Adrenal gland (tissue), 19 donors: ENCODE data around the gene MARCHF2. TPM values are rescaled to one million over a fixed set of nuclear protein-coding genes. Genes with fewer than 3 reads are reported as not detected.
A peak's percentile ranks its signal among the peaks of the same experiment; 100 is the strongest.

Experiments
- DNase-seq, 7 donors: peaks; one replicate each; pipeline ENCODE4 v3.0.0-alpha.2; 2019 to 2020
- H3K27ac ChIP-seq, 5 donors: fragments of 200-600 bp; sonication (generic) in 4 of 5; 1 replicate in 3 of 5; 2 replicates in 2 of 5; pipeline versions ENCODE4 v1.5.1 to v1.8.0; 2016 to 2020; ENCODE audit warnings: mild to moderate bottlenecking in 1 of 5
- H3K27me3 ChIP-seq: fragments of 200-600 bp; 2 replicates; pipeline ENCODE4 v1.8.0; 2021
- H3K36me3 ChIP-seq, 2 donors: fragments of 200-600 bp; replicated peaks in 1 of 2; 1 replicate in 1 of 2; 2 replicates in 1 of 2; pipeline versions ENCODE4 v1.5.1 to v1.8.0; 2018 to 2022
- H3K4me1 ChIP-seq, 2 donors: fragments of 200-600 bp; replicated peaks in 1 of 2; 1 replicate in 1 of 2; 2 replicates in 1 of 2; pipeline versions ENCODE4 v1.5.1 to v1.8.0; 2018 to 2021
- H3K4me3 ChIP-seq, 4 donors: fragments of 200-600 bp; sonication (generic) in 3 of 4; one replicate each; pipeline ENCODE4 v1.5.1; 2016 to 2018
- H3K9me3 ChIP-seq, 3 donors: fragments of 200-600 bp; sonication (generic) in 1 of 3; replicated peaks in 1 of 3; 1 replicate in 2 of 3; 2 replicates in 1 of 3; pipeline versions ENCODE4 v1.5.1 to v1.8.0; 2016 to 2021
- POLR2A ChIP-seq, 2 donors: fragments of 450-650 bp; IDR thresholded peaks; one replicate each; pipeline ENCODE4 v1.6.1; 2017; ENCODE audit warnings: antibody characterized with exemption in 2 of 2, mild to moderate bottlenecking in 2 of 2, moderate library complexity in 1 of 2
- WGBS, 4 donors: extraction: QIAGEN DNeasy Blood & Tissue Kit in 2 of 4; methylation state at CpG; one replicate each; pipeline versions ENCODE4 v1.1.5 to v1.1.7; 2013 to 2017; 5-methylcytosine and 5-hydroxymethylcytosine counted together
- intact Hi-C, 2 donors: fragments of 100-400 bp; cut with DNase I; formaldehyde crosslinking; loops; one replicate each; pipeline versions ENCODE4 v1.14.1 to v1.15.0; 2022 to 2023
- long read RNA-seq, 10 donors: library from polyadenylated mRNA in 3 of 10; unstranded in 2 of 10; stranded (forward) in 1 of 10; transcript quantifications; one replicate each; pipeline ENCODE4 v2.0.0 and lab custom pipeline, GENCODE V29; 2021 to 2026
- polyA plus RNA-seq, 3 donors: library from polyadenylated mRNA; stranded (reverse); fragments of 200-250 nt in 2 of 3; fragments of 350-450 nt in 1 of 3; fragmentation: Illumina TruSeq in 1 of 3; extraction: RNeasy Lipid Tissue Mini Kit (QIAGEN cat#74804) in 1 of 3; gene quantifications; one replicate each; pipeline ENCODE4 v1.2.3, GENCODE V29; 2013 to 2014
- total RNA-seq, 9 donors: library from RNA; depleted of rRNA in 4 of 9; stranded (reverse); fragments of >200 nt in 4 of 9; fragments of 120-200 nt in 1 of 9; fragmentation: NEBNext Ultra II Directional in 1 of 9; extraction: Animal tissue kit (Norgen Biotek cat#: 25700) in 1 of 9; gene quantifications; one replicate each; pipeline versions ENCODE4 v1.1.0 to v1.2.4, GENCODE V29; 2013 to 2023
- TF ChIP-seq, protein P1 (sequence below), 6 experiments: fragments of 450-650 bp in 4 of 6; fragments of 200-600 bp in 2 of 6; sonication (generic) in 1 of 6; IDR thresholded peaks; 1 replicate in 5 of 6; 2 replicates in 1 of 6; pipeline versions ENCODE4 v1.5.1 to v1.8.0; 2016 to 2021; ENCODE audit warnings: antibody characterized with exemption in 6 of 6, mild to moderate bottlenecking in 2 of 6, moderate library complexity in 1 of 6
- donor health status: healthy with polysubstance abuse.
- donor health status: Bipolar disorder and iron deficiency.
- donor health status: DM: yes; HTN: yes; CAD: no.
- donor health status: DM: no; HTN: no; CAD: no.
- donor health status: DM: no; HTN: no; CAD: no.
- donor health status: DM: yes; HTN: yes; CAD: no.

Gene MARCHF2, protein sequence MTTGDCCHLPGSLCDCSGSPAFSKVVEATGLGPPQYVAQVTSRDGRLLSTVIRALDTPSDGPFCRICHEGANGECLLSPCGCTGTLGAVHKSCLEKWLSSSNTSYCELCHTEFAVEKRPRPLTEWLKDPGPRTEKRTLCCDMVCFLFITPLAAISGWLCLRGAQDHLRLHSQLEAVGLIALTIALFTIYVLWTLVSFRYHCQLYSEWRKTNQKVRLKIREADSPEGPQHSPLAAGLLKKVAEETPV
- total RNA-seq (100 to 1,000 TPM in 3 of 9 donors, 10 to 100 TPM in 6; 18.9 to 200 (median 61.6) TPM), polyA plus RNA-seq (10 to 100 TPM; 13.1 to 47.3 (median 44.2) TPM)
- long read RNA-seq, donor 1, partial matches to known transcripts, result 0 of 2 reads
- long read RNA-seq, donor 1, other reads (novel, unspliced or antisense), result 0 of 2 reads
- long read RNA-seq, donor 2, partial matches to known transcripts, result 0 of 1 reads
- long read RNA-seq, donor 2, other reads (novel, unspliced or antisense), result 0 of 1 reads
- long read RNA-seq, donor 3, partial matches to known transcripts, result 0 of 3 reads
- long read RNA-seq, donor 3, other reads (novel, unspliced or antisense), result 0 of 3 reads
- long read RNA-seq, donor 4, partial matches to known transcripts, result 1 of 5 reads
- long read RNA-seq, donor 4, other reads (novel, unspliced or antisense), result 2 of 5 reads
- long read RNA-seq, donor 5, transcript MARCH2-201 (5 exons, 1,376 nt), result major isoform, 26 of 85 reads
- long read RNA-seq, donor 5, partial matches to known transcripts, result 4 of 85 reads
- long read RNA-seq, donor 5, other reads (novel, unspliced or antisense), result 54 of 85 reads
- long read RNA-seq, donor 6, partial matches to known transcripts, result 0 of 3 reads
- long read RNA-seq, donor 6, other reads (novel, unspliced or antisense), result 3 of 3 reads
- long read RNA-seq, donor 7, result 0 reads
- long read RNA-seq, donor 8, result 0 reads
- long read RNA-seq, donor 9, partial matches to known transcripts, result 0 of 2 reads
- long read RNA-seq, donor 9, other reads (novel, unspliced or antisense), result 0 of 2 reads
- long read RNA-seq, donor 10, partial matches to known transcripts, result 0 of 1 reads
- long read RNA-seq, donor 10, other reads (novel, unspliced or antisense), result 0 of 1 reads

DNA sequence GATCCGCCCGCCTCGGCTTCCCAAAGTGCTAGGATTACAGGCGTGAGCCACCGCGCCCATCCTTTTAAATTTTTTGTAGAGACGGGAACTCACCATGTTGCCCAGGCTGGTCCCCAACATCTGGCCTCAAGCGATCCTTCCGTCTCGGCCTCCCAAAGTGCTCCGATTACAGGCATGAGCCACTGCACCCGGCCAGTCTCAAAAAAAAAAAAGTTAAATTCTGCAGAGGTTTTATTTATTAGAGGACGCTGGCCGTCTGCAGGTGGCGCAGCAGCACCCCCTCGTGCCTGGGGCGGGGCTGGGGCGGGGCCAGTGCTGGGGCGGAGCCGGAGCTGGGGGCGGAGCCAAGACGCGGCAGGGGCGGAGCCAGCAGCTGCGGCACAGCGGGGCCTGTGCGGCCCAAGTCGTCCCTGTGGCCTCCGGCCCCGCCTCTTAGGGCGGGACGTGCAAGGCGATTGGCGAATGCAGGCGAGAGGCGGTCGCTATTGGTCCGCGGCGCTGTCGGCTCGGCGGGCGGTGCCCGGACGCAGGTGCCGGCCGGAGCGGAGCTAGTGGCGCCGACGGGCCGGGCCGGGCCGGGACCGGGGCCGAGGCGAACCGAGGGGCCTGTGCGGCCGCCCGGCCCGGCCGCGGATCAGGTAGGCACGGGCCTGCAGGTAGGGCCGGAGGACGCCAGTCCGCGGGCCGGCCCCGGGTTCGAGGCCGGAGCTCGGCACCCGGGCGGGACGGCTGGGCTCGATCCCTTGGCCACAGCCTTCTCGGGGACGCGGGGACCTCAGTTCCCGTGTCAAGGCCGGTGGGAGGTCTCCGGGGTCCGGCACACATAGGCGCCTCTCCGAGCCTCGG is at the start of gene MARCHF2:
MARCHF2 (plus strand) TSS at position 523 of the 846 bp plus-strand sequence. CDS start 8,536 bp downstream, outside the sequence.
- peak within 1 kb of the TSS; percentile 27 to 98 (median 62) for H3K4me3 ChIP-seq
- peaks cover 3 to 31% of the 10 kb centered on the region in 2 donors for H3K4me1 ChIP-seq
- H3K9me3 ChIP-seq, result no peaks in the 10 kb centered on the region
- TF ChIP-seq, protein P1, sequence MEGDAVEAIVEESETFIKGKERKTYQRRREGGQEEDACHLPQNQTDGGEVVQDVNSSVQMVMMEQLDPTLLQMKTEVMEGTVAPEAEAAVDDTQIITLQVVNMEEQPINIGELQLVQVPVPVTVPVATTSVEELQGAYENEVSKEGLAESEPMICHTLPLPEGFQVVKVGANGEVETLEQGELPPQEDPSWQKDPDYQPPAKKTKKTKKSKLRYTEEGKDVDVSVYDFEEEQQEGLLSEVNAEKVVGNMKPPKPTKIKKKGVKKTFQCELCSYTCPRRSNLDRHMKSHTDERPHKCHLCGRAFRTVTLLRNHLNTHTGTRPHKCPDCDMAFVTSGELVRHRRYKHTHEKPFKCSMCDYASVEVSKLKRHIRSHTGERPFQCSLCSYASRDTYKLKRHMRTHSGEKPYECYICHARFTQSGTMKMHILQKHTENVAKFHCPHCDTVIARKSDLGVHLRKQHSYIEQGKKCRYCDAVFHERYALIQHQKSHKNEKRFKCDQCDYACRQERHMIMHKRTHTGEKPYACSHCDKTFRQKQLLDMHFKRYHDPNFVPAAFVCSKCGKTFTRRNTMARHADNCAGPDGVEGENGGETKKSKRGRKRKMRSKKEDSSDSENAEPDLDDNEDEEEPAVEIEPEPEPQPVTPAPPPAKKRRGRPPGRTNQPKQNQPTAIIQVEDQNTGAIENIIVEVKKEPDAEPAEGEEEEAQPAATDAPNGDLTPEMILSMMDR (IDR thresholded peaks at IDR 0.05), result peak; percentile 40 to 67 (median 53)
- TF ChIP-seq POLR2A (IDR thresholded peaks at IDR 0.05), result peak in 1 of 2 donors; percentile 74
- DNase-seq, result peak; percentile 97 to 98 (median 97)
- WGBS, 4 donors, result 2 to 21% (median 7%) methylated on average over 20 to 89 of the region's 89 CpGs
- intact Hi-C loops, result loop anchor here (5.0 to 10.0 kb wide), 2 partner anchors 94 to 172 kb away; no protein-coding TSS in a partner anchor
- peak within 1 kb of the TSS in 2 of 5 donors; percentile 55 to 85 for H3K27ac ChIP-seq
- no peaks in the 10 kb centered on the region for H3K27me3 ChIP-seq
- H3K36me3 ChIP-seq, result no peaks in the 10 kb centered on the region

DNA sequence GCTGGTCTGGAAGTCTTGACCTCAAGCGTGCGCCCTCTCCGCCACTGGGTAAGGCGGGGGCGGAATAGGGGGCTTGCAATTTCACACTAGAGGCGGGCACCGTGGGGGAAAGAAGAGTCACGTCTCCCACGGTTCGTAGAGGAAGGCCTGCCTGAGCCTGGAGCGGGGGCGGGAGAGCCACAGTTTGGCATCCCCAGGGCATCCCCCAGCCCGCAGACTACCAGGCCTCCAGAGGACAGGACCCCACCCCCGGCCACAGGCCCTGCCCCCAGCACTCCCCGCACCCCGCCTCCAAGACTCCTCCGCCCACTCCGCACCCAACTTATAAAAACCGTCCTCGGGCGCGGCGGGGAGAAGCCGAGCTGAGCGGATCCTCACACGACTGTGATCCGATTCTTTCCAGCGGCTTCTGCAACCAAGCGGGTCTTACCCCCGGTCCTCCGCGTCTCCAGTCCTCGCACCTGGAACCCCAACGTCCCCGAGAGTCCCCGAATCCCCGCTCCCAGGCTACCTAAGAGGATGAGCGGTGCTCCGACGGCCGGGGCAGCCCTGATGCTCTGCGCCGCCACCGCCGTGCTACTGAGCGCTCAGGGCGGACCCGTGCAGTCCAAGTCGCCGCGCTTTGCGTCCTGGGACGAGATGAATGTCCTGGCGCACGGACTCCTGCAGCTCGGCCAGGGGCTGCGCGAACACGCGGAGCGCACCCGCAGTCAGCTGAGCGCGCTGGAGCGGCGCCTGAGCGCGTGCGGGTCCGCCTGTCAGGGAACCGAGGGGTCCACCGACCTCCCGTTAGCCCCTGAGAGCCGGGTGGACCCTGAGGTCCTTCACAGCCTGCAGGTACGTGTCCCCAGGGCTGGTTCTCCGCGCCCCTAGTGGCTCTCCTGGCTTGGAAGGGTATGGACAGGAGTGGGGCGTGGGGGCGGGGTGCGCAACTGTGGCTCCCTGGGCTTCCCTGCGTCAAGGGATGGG is 49.0 kb upstream of the MARCHF2 start, which contains the start of gene ANGPTL4:
ANGPTL4 (plus strand) TSS at position 353 of the 969 bp plus-strand sequence; CDS start at position 520, 167 bp downstream.
- Histone ChIP-seq H3K4me3 (peak within 1 kb of the TSS in 3 of 4 donors; percentile 11 to 53 (median 11)), H3K27me3 (no peaks in the 10 kb centered on the region), H3K36me3 (no peaks in the 10 kb centered on the region), H3K4me1 (peaks cover 38 to 45% of the 10 kb centered on the region in 2 donors), H3K9me3 (no peaks in the 10 kb centered on the region), H3K27ac (peak within 1 kb of the TSS; percentile 25 to 95 (median 70))
- 0 to 2% (median 1%) methylated on average over 6 to 81 of the region's 81 CpGs for WGBS, 4 donors
- intact Hi-C loops, result no loop called here
- TF ChIP-seq, protein P1 (IDR thresholded peaks at IDR 0.05), result peak in 5 of 6 experiments; percentile 10 to 30 (median 21)
- peak; percentile 57 to 81 for TF ChIP-seq POLR2A (IDR thresholded peaks at IDR 0.05)
- DNase-seq, result peak; percentile 51 to 81 (median 72)

DNA sequence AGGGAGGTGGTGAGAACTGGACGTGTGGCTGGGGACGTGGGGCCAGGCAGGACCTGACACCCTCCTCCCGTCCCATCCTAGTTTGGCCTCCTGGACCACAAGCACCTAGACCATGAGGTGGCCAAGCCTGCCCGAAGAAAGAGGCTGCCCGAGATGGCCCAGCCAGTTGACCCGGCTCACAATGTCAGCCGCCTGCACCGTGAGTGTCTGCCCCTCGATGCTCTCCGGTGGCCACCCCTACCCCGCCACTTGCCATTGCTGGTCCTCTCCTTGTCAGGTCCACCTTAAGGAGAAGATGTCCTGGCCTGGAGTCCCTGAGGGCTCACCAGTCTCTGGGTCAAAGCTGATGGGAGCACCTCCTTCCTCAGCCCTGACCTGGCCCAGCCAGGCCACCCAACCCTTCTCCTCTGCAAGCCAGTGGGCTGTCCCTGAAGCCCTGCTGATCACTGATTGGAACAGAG is 47.0 kb upstream of the MARCHF2 start:
- no peak for DNase-seq
- Histone ChIP-seq H3K4me1 (peaks cover 42 to 45% of the 10 kb centered on the region in 2 donors), H3K27ac (peak overlapping the region in 2 of 5 donors; percentile 76 to 88), H3K27me3 (no peaks in the 10 kb centered on the region), H3K4me3 (peak overlapping the region in 1 of 4 donors; percentile 12), H3K9me3 (no peaks in the 10 kb centered on the region), H3K36me3 (no peaks in the 10 kb centered on the region)
- TF ChIP-seq POLR2A (IDR thresholded peaks at IDR 0.05), result no peak
- TF ChIP-seq, protein P1 (IDR thresholded peaks at IDR 0.05), result no peak
- intact Hi-C loops, result no loop called here
- 88 to 98% (median 97%) methylated on average over 11 of the region's 11 CpGs for WGBS, 4 donors
